Fibroblast of lung (primary cell): ENCODE measurements around the gene TMEM163.

Experiments
- CTCF ChIP-seq, 2 donors: IDR thresholded peaks in 1 of 2; conservative IDR thresholded peaks in 1 of 2; 1 replicate in 1 of 2; 2 replicates in 1 of 2; pipeline ENCODE4 v1.5.1; 2011 to 2012; ENCODE audit warnings: low read length in 2 of 2, control low read depth in 1 of 2, inconsistent platforms in 1 of 2, low read depth in 1 of 2, mild to moderate bottlenecking in 1 of 2
- EZH2 ChIP-seq: IDR thresholded peaks from 2 replicates; pipeline ENCODE4 v1.5.1; 2012; ENCODE audit warnings: low read length, control low read depth, mild to moderate bottlenecking; ENCODE audit errors: missing control alignments

GRCh38 chr2:134745023-134745422, 26.2 kb upstream of the TMEM163 start:
- TF ChIP-seq CTCF (conservative IDR thresholded peaks at IDR 0.05 in 1 of 2, IDR thresholded peaks at IDR 0.05 in 1 of 2; ENCODE audit: low read depth in 1 of 2, low read length in 2 of 2) (no peak), EZH2 (no peak)
